GM12878 (cell line): ENCODE results near the gene ASNSD1. TPM values are rescaled to one million over a fixed set of nuclear protein-coding genes. Genes with fewer than 3 reads are reported as not detected.

Source experiments
- ATAC-seq: fragments of 200-7000 bp; cut with Tn5 transposase; 3 replicates; pipeline ENCODE4 v1.9.1; 2020; ENCODE audit warnings: mild to moderate bottlenecking, moderate library complexity
- BruUV-seq: library from RNA; stranded (reverse); fragments of 400-500 nt; replicated peaks from 2 replicates; lab custom pipeline; 2021; lab: Mats Ljungman, UMichigan
- CTCF ChIA-PET: fragments of 300-600 bp; sonication (Branson Sonifier 250); formaldehyde crosslinking; extraction: SDS; loops from one replicate; lab custom pipeline; 2021; ENCODE audit warnings: inconsistent platforms; lab: Yijun Ruan, JAX
- POLR2A ChIA-PET: fragments of 350-600 bp; formaldehyde crosslinking; extraction: SDS; loops from one replicate; lab custom pipeline; 2021; ENCODE audit warnings: inconsistent platforms; lab: Charles Lee
- RAD21 ChIA-PET: fragments of 300-600 bp; sonication (Branson Sonifier 250); formaldehyde crosslinking; loops from one replicate; lab custom pipeline; 2023; ENCODE audit warnings: antibody characterized with exemption; ENCODE audit not compliant: unreplicated experiment; lab: Charles Lee
- SMC1A ChIA-PET: fragments of 300-600 bp; sonication (Branson Sonifier 250); formaldehyde crosslinking; loops from one replicate; lab custom pipeline; 2023; ENCODE audit not compliant: unreplicated experiment, uncharacterized antibody; lab: Charles Lee
- DNase-seq: peaks from one replicate; pipeline ENCODE4 v3.0.0-alpha.2; 2011; ENCODE audit warnings: low read depth, low spot score
- FAIRE-seq: peaks from 3 replicates; lab custom pipeline; 2011; peaks lifted over from hg19 to GRCh38; lab: Jason Lieb, UNC
- H2AFZ ChIP-seq: 2 replicates; pipeline ENCODE4 v1.6.0; 2011; ENCODE audit warnings: low read depth, low read length, control low read depth; ENCODE audit not compliant: control insufficient read depth
- H3K27ac ChIP-seq: 2 replicates; pipeline ENCODE4 v1.5.1; 2011; ENCODE audit warnings: control low read depth; ENCODE audit not compliant: control insufficient read depth, insufficient read depth
- H3K27me3 ChIP-seq, 2 experiments: replicated peaks in 1 of 2; 2 replicates each; pipeline versions ENCODE4 v1.6.0 to v1.6.1; 2011; ENCODE audit warnings: low read length in 1 of 2; ENCODE audit not compliant: control insufficient read depth in 2 of 2, insufficient read depth in 2 of 2
- H3K36me3 ChIP-seq, 2 experiments: 2 replicates each; pipeline ENCODE4 v1.5.1; 2011; ENCODE audit warnings: low read length in 1 of 2; ENCODE audit not compliant: control insufficient read depth in 2 of 2, insufficient read depth in 2 of 2
- H3K4me1 ChIP-seq: 2 replicates; pipeline ENCODE4 v1.6.1; 2011; ENCODE audit warnings: mild to moderate bottlenecking, low read length, moderate library complexity, mixed read lengths; ENCODE audit not compliant: control insufficient read depth, insufficient read depth
- H3K4me2 ChIP-seq: 2 replicates; pipeline ENCODE4 v1.6.0; 2011; ENCODE audit warnings: control low read depth; ENCODE audit not compliant: control insufficient read depth, insufficient read depth
- H3K4me3 ChIP-seq: fragments of 200-600 bp; sonication (generic); 2 replicates; pipeline ENCODE4 v1.5.1; 2016
- H3K79me2 ChIP-seq: 2 replicates; pipeline ENCODE4 v1.6.0; 2011; ENCODE audit warnings: low read length; ENCODE audit not compliant: control insufficient read depth, insufficient read depth
- H3K9ac ChIP-seq: 2 replicates; pipeline ENCODE4 v1.8.0; 2011; ENCODE audit warnings: low read length, control low read depth, mixed read lengths; ENCODE audit not compliant: control insufficient read depth, insufficient read depth
- H3K9me3 ChIP-seq: replicated peaks from 3 replicates; pipeline ENCODE4 v1.5.1; 2011; ENCODE audit warnings: mild to moderate bottlenecking, low read length; ENCODE audit not compliant: control insufficient read depth, insufficient read depth
- H4K20me1 ChIP-seq: 2 replicates; pipeline ENCODE4 v1.6.0; 2011; ENCODE audit not compliant: control insufficient read depth, insufficient read depth
- CHD2 ChIP-seq: IDR thresholded peaks from 2 replicates; pipeline ENCODE4 v1.6.1; 2011; ENCODE audit warnings: low read depth, low read length, improper control_type of control experiment, borderline replicate concordance
- GABPA ChIP-seq: IDR thresholded peaks from 2 replicates; pipeline ENCODE4 v1.6.1; 2014; ENCODE audit warnings: antibody characterized with exemption, low read depth, mild to moderate bottlenecking, inconsistent platforms
- YBX1 ChIP-seq: fragments of 450-650 bp; IDR thresholded peaks from 2 replicates; pipeline ENCODE4 v1.6.1; 2016; ENCODE audit warnings: antibody characterized with exemption
- WGBS: methylation state at CpG from one replicate; pipeline ENCODE4 v1.1.6; 2016; ENCODE audit warnings: low lambda C conversion rate; ENCODE audit not compliant: insufficient replicate concordance, insufficient coverage; ENCODE audit errors: missing lambda C conversion rate; 5-methylcytosine and 5-hydroxymethylcytosine counted together
- in situ Hi-C: fragments of 300-500 bp; cut with MboI; formaldehyde crosslinking; loops from 9 replicates; pipeline ENCODE4 v1.14.3; 2018; ENCODE audit warnings: mixed read lengths
- intact Hi-C: fragments of 100-400 bp; cut with micrococcal nuclease; formaldehyde crosslinking; loops from one replicate; pipeline ENCODE4 v1.14.2; 2022; ENCODE audit not compliant: unreplicated experiment
- polyA plus RNA-seq, 11 experiments: library from polyadenylated mRNA; depleted of rRNA in 4 of 11; unstranded in 6 of 11; stranded (reverse) in 5 of 11; fragments of >200 nt; fragmentation: Nextera tagmentation in 4 of 11; fragmentation: Illumina TruSeq in 1 of 11; extraction: Ambion mirVana in 4 of 11; extraction: Trizol in 1 of 11; gene quantifications; 1 replicate in 1 of 11; 2 replicates in 10 of 11; pipeline versions ENCODE4 v1.2.1 to v1.2.3, GENCODE V29; 2011 to 2016; ENCODE audit warnings: inconsistent platforms in 2 of 11, missing spikeins in 2 of 11, low read depth in 1 of 11
- total RNA-seq, 4 experiments: library from RNA; depleted of rRNA in 3 of 4; stranded (reverse); fragments of >200 nt in 3 of 4; fragmentation: Illumina TruSeq in 1 of 4; extraction: Trizol in 1 of 4; gene quantifications; 2 replicates each; pipeline versions ENCODE4 v1.2.1 to v1.2.3, GENCODE V29; 2013 to 2021
- TF ChIP-seq, protein P1 (sequence below): IDR thresholded peaks from 2 replicates; pipeline ENCODE4 v1.6.1; 2012; ENCODE audit warnings: mild to moderate bottlenecking, low read depth, low read length
- TF ChIP-seq, protein P2 (sequence below): fragments of 450-650 bp; IDR thresholded peaks from 2 replicates; pipeline ENCODE4 v1.6.1; 2016; ENCODE audit warnings: mild to moderate bottlenecking, moderate library complexity, borderline replicate concordance

Gene ASNSD1
- total and polyA plus RNA-seq, 10 of the 15 experiments (the other 5 are each of a cell fraction or from before 2014, with no cell fraction given), result 39.1 to 89.8 (median 72.1) TPM

DNA sequence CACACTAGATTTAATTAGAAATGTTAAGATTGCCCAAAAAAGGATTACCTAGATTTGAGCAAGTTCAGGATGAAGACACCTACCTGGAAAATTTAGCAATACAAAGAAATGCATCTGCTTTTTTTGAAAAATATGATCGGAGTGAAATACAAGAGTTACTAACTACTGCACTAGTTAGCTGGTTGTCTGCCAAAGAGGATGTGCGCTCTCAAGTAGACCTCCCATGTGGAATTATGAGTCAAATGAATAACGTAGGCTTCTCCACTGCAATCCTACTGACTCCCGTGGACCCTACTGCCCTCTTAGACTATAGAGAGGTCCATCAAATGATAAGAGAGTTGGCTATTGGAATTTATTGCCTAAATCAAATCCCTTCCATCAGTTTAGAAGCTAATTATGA is 15.2 kb downstream of the ASNSD1 start:
- WGBS, result 99% methylated on average over 4 of the region's 4 CpGs
- no peak for TF ChIP-seq GABPA
- TF ChIP-seq, all 136 proteins: peak for 0
- Histone ChIP-seq H3K4me3 (no peak overlapping the region), H2AFZ (no peak overlapping the region), H3K27me3 (no peaks in the 10 kb centered on the region), H3K27ac (no peak overlapping the region), H3K79me2 (no peaks in the 10 kb centered on the region), H3K4me1 (peaks cover 3% of the 10 kb centered on the region; the same call in 1 of the 2 replicates), H3K4me2 (no peak overlapping the region), H4K20me1 (no peaks in the 10 kb centered on the region), H3K9ac (no peak overlapping the region), H3K9me3 (peaks cover 4% of the 10 kb centered on the region), H3K36me3 (peaks cover under 1 to 6% of the 10 kb centered on the region in 2 experiments; a peak in 3 of 4 replicates)
- no TSS peak for BruUV-seq
- ChIA-PET POLR2A (interaction anchor here (1.0 to 2.0 kb wide), 4 partner anchors 8 to 20 kb away, joined by 3 to 10 read pairs (median 4); partner anchors contain the start of gene ASNSD1), RAD21 (interaction anchor here (1.0 to 1.9 kb wide), 3 partner anchors 12 to 86 kb away, joined by 4 to 8 read pairs (median 4); partner anchors contain the start of gene OSGEPL1), SMC1A (interaction anchor here (1.0 to 8.9 kb wide), 6 partner anchors 9 to 86 kb away, joined by 3 to 71 read pairs (median 8); partner anchors contain the start of genes ASNSD1 and OSGEPL1), CTCF (interaction anchor here (0.6 to 11.5 kb wide), 8 partner anchors 10 to 394 kb away, joined by 4 to 163 read pairs (median 12); partner anchors contain the start of genes ASNSD1 and OSGEPL1)
- in situ Hi-C loops, result no loop called here
- no peak for ATAC-seq
- intact Hi-C loops, result no loop called here
- no peak for DNase-seq
- no peak for FAIRE-seq

DNA sequence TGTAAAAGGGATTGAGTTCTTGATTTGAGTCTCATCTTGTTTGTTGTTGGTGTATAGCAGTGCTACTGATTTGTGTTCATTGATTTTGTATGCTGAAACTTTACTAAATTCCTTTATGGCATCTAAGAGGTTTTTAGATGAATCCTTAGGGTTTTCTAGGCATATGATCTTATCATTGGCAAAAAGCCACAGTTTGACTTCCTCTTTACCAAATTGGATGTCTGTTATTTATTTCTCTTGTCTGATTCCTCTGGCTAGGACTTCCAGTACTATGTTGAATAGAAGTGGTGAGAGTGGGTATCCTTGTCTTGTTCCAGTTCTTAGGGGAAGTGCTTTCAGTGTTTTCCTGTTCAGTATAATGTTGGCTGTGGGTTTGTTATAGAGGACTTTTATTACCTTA is 18.0 kb downstream of the ASNSD1 start:
- Histone ChIP-seq H3K4me2 (no peak overlapping the region), H3K9ac (no peak overlapping the region), H2AFZ (no peak overlapping the region), H3K79me2 (no peaks in the 10 kb centered on the region), H3K4me1 (peaks cover under 1% of the 10 kb centered on the region; the same call in 1 of the 2 replicates), H3K27ac (no peak overlapping the region), H3K9me3 (peaks cover 4% of the 10 kb centered on the region), H3K36me3 (no peaks in the 10 kb centered on the region), H4K20me1 (no peaks in the 10 kb centered on the region), H3K27me3 (no peaks in the 10 kb centered on the region), H3K4me3 (no peak overlapping the region)
- ATAC-seq (no peak), FAIRE-seq (no peak), DNase-seq (no peak)
- ChIA-PET POLR2A (no interaction called here), CTCF (interaction anchor here (1.8 to 11.5 kb wide), 3 partner anchors 15 to 84 kb away, joined by 7 to 163 read pairs (median 45); partner anchors contain the start of genes ASNSD1 and OSGEPL1), RAD21 (no interaction called here), SMC1A (interaction anchor here (1.7 kb wide), 1 partner anchor 8 kb away, joined by 5 read pairs; no protein-coding TSS in a partner anchor)
- intact Hi-C loops (no loop called here), in situ Hi-C loops (no loop called here)
- no TSS peak for BruUV-seq
- TF ChIP-seq YBX1, result no peak
- TF ChIP-seq, protein P1, sequence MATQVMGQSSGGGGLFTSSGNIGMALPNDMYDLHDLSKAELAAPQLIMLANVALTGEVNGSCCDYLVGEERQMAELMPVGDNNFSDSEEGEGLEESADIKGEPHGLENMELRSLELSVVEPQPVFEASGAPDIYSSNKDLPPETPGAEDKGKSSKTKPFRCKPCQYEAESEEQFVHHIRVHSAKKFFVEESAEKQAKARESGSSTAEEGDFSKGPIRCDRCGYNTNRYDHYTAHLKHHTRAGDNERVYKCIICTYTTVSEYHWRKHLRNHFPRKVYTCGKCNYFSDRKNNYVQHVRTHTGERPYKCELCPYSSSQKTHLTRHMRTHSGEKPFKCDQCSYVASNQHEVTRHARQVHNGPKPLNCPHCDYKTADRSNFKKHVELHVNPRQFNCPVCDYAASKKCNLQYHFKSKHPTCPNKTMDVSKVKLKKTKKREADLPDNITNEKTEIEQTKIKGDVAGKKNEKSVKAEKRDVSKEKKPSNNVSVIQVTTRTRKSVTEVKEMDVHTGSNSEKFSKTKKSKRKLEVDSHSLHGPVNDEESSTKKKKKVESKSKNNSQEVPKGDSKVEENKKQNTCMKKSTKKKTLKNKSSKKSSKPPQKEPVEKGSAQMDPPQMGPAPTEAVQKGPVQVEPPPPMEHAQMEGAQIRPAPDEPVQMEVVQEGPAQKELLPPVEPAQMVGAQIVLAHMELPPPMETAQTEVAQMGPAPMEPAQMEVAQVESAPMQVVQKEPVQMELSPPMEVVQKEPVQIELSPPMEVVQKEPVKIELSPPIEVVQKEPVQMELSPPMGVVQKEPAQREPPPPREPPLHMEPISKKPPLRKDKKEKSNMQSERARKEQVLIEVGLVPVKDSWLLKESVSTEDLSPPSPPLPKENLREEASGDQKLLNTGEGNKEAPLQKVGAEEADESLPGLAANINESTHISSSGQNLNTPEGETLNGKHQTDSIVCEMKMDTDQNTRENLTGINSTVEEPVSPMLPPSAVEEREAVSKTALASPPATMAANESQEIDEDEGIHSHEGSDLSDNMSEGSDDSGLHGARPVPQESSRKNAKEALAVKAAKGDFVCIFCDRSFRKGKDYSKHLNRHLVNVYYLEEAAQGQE, result no peak
- TF ChIP-seq CHD2, result no peak
- TF ChIP-seq, protein P2, sequence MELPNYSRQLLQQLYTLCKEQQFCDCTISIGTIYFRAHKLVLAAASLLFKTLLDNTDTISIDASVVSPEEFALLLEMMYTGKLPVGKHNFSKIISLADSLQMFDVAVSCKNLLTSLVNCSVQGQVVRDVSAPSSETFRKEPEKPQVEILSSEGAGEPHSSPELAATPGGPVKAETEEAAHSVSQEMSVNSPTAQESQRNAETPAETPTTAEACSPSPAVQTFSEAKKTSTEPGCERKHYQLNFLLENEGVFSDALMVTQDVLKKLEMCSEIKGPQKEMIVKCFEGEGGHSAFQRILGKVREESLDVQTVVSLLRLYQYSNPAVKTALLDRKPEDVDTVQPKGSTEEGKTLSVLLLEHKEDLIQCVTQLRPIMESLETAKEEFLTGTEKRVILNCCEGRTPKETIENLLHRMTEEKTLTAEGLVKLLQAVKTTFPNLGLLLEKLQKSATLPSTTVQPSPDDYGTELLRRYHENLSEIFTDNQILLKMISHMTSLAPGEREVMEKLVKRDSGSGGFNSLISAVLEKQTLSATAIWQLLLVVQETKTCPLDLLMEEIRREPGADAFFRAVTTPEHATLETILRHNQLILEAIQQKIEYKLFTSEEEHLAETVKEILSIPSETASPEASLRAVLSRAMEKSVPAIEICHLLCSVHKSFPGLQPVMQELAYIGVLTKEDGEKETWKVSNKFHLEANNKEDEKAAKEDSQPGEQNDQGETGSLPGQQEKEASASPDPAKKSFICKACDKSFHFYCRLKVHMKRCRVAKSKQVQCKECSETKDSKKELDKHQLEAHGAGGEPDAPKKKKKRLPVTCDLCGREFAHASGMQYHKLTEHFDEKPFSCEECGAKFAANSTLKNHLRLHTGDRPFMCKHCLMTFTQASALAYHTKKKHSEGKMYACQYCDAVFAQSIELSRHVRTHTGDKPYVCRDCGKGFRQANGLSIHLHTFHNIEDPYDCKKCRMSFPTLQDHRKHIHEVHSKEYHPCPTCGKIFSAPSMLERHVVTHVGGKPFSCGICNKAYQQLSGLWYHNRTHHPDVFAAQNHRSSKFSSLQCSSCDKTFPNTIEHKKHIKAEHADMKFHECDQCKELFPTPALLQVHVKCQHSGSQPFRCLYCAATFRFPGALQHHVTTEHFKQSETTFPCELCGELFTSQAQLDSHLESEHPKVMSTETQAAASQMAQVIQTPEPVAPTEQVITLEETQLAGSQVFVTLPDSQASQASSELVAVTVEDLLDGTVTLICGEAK, result no peak
